Osteoblast (primary cell): ENCODE results near the gene CES3. TPM values are rescaled to one million over a fixed set of nuclear protein-coding genes. Genes with fewer than 3 reads are reported as not detected.

Source experiments
- DNase-seq: peaks from one replicate; pipeline ENCODE4 v3.0.0; 2011; ENCODE audit warnings: low spot score, mixed read lengths; ENCODE audit not compliant: insufficient read length; ENCODE audit errors: missing footprints
- H2AFZ ChIP-seq: 2 replicates; pipeline ENCODE4 v1.6.0; 2011; ENCODE audit warnings: mild to moderate bottlenecking, low read length
- H3K27ac ChIP-seq: 2 replicates; pipeline ENCODE4 v1.5.1; 2011; ENCODE audit warnings: mild to moderate bottlenecking, low read depth, low read length, moderate library complexity
- H3K27me3 ChIP-seq: 2 replicates; pipeline ENCODE4 v1.6.0; 2012; ENCODE audit warnings: mild to moderate bottlenecking, control low read depth, inconsistent platforms, low read length, moderate library complexity; ENCODE audit not compliant: insufficient read depth
- H3K36me3 ChIP-seq: 2 replicates; pipeline ENCODE4 v1.5.1; 2011; ENCODE audit warnings: mild to moderate bottlenecking, low read length, control low read depth, moderate library complexity; ENCODE audit not compliant: insufficient read depth
- H3K4me1 ChIP-seq: 2 replicates; pipeline ENCODE4 v1.5.1; 2011; ENCODE audit warnings: mild to moderate bottlenecking, low read length, control low read depth, moderate library complexity; ENCODE audit not compliant: insufficient read depth
- H3K4me2 ChIP-seq: 2 replicates; pipeline ENCODE4 v1.6.0; 2011; ENCODE audit warnings: mild to moderate bottlenecking, low read length; ENCODE audit not compliant: insufficient read depth
- H3K4me3 ChIP-seq: fragments of 200-600 bp; sonication (generic); 3 replicates; pipeline ENCODE4 v1.5.1; 2012; ENCODE audit warnings: mild to moderate bottlenecking, low read length, inconsistent platforms; ENCODE audit not compliant: insufficient read depth
- H3K79me2 ChIP-seq: 2 replicates; pipeline ENCODE4 v1.6.0; 2012; ENCODE audit warnings: mild to moderate bottlenecking, low read length, control low read depth, inconsistent platforms; ENCODE audit not compliant: insufficient read depth
- H3K9me3 ChIP-seq: 2 replicates; pipeline ENCODE4 v1.5.1; 2011; ENCODE audit warnings: low read depth, low read length, control low read depth
- H4K20me1 ChIP-seq: 2 replicates; pipeline ENCODE4 v1.6.0; 2012; ENCODE audit warnings: mild to moderate bottlenecking, low read length, control low read depth; ENCODE audit not compliant: insufficient read depth
- CTCF ChIP-seq: IDR thresholded peaks from 2 replicates; pipeline ENCODE4 v1.5.1; 2011; ENCODE audit warnings: mild to moderate bottlenecking, low read depth, low read length, moderate library complexity; ENCODE audit errors: extremely low read depth
- total RNA-seq: library from RNA; depleted of rRNA; stranded (reverse); fragments of >200 nt; gene quantifications from 2 replicates; pipeline ENCODE4 v1.2.3, GENCODE V29; 2012

The CES3 gene
- total RNA-seq, 1 donor, result not detected

GRCh38 chr16:67006930-67007658 lies 46.0 kb downstream of the CES3 start:
- Histone ChIP-seq H4K20me1 (no peaks in the 10 kb centered on the region), H3K36me3 (no peaks in the 10 kb centered on the region), H3K4me1 (peaks cover 7% of the 10 kb centered on the region), H3K9me3 (no peaks in the 10 kb centered on the region), H2AFZ (no peak overlapping the region), H3K4me3 (no peak overlapping the region), H3K27ac (no peak overlapping the region), H3K27me3 (no peaks in the 10 kb centered on the region), H3K4me2 (no peak overlapping the region), H3K79me2 (no peaks in the 10 kb centered on the region)
- TF ChIP-seq CTCF, result no peak
- peak; percentile 72 for DNase-seq

GRCh38 chr16:67009158-67009557 lies 48.1 kb downstream of the CES3 start:
- no peaks in the 10 kb centered on the region for H3K9me3 ChIP-seq
- no peak overlapping the region for H3K27ac ChIP-seq
- peaks cover 14% of the 10 kb centered on the region for H3K4me1 ChIP-seq
- no peak overlapping the region for H3K4me2 ChIP-seq
- no peak overlapping the region for H2AFZ ChIP-seq
- H3K79me2 ChIP-seq, result no peaks in the 10 kb centered on the region
- H3K27me3 ChIP-seq, result no peaks in the 10 kb centered on the region
- no peak for TF ChIP-seq CTCF
- H4K20me1 ChIP-seq, result no peaks in the 10 kb centered on the region
- no peaks in the 10 kb centered on the region for H3K36me3 ChIP-seq
- DNase-seq, result no peak
- no peak overlapping the region for H3K4me3 ChIP-seq

DNA sequence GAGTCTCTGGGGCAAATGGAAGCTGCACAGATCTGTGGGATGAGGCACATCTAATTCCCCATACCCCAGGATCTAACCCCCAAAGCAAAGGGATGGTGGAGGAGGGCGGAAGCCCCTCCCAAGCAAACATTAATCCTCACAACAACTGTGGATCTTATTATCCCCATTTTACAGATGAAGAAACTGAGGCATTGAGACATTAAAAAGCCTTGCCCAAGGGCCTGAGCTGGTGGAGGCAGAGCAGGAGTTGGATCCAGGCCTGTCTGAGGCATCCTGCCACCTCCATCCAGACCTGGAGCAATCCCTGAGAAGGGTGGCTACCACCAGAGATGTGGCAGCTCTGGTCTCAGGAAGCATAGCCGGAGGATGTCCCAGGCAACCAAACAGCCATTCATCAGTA lies 50.2 kb downstream of the CES3 start:
- Histone ChIP-seq H3K36me3 (no peaks in the 10 kb centered on the region), H3K4me1 (peaks cover 20% of the 10 kb centered on the region), H3K27me3 (no peaks in the 10 kb centered on the region), H3K4me3 (no peak overlapping the region), H3K27ac (no peak overlapping the region), H3K4me2 (no peak overlapping the region), H3K79me2 (no peaks in the 10 kb centered on the region), H3K9me3 (no peaks in the 10 kb centered on the region), H2AFZ (no peak overlapping the region), H4K20me1 (no peaks in the 10 kb centered on the region)
- no peak for TF ChIP-seq CTCF
- DNase-seq, result no peak

DNA sequence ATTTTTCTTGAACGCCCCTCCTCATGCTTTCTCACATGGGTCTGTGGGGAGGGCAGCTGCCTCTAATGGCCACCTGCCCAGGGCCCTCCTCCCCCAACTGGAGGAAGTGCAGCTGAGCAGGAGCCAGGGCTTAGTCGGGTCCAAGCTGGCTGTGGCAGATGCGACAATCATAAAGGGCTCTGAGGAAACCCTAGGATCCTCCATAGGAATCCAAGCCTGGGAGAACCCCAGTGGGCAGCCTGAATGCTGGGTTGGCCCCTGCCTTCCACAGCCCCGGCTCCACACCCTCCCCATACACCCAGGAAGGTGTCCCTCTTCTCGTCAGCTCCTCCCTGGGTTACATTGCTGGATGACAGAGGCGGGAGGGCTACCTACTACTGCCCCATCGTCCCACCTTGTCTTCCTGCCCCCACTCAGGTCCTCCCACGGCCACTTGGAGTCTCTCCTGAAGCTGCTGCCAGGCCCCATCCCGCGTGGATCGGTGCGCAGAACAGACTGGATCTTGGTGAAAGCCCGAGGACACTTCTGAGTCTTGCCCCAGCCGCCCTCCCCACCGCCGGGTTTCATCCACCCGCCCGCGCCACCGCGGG lies 52.3 kb downstream of the CES3 start:
- Histone ChIP-seq H3K36me3 (no peaks in the 10 kb centered on the region), H4K20me1 (no peaks in the 10 kb centered on the region), H3K9me3 (no peaks in the 10 kb centered on the region), H3K4me3 (peak overlapping the region; percentile 68), H3K27ac (no peak overlapping the region), H3K4me2 (peak overlapping the region; percentile 80), H3K4me1 (peaks cover 12% of the 10 kb centered on the region), H2AFZ (peak overlapping the region; percentile 72), H3K27me3 (no peaks in the 10 kb centered on the region), H3K79me2 (no peaks in the 10 kb centered on the region)
- TF ChIP-seq CTCF, result no peak
- DNase-seq, result peak; percentile 78
